GM23338 (cell line): Measurements from ENCODE around the gene PARD3.

Experiments
- CTCF ChIP-seq, 2 experiments: fragments of 200-600 bp in 1 of 2; sonication (generic) in 1 of 2; conservative IDR thresholded peaks; 2 replicates each; pipeline versions ENCODE4 v1.5.1 to v1.6.1; 2016 to 2017; ENCODE audit warnings: antibody characterized with exemption in 2 of 2, low read depth in 2 of 2, mild to moderate bottlenecking in 2 of 2, moderate library complexity in 1 of 2
- EZH2 ChIP-seq: fragments of 200-600 bp; sonication (generic); IDR thresholded peaks from one replicate; pipeline ENCODE4 v1.8.0; 2017; ENCODE audit warnings: antibody characterized with exemption, mild to moderate bottlenecking, low read depth; ENCODE audit not compliant: unreplicated experiment
- EZH2phosphoT487 ChIP-seq: fragments of 200-600 bp; sonication (generic); IDR thresholded peaks from one replicate; pipeline ENCODE4 v1.8.1; 2018; ENCODE audit warnings: antibody characterized with exemption; ENCODE audit not compliant: unreplicated experiment
- REST ChIP-seq: IDR thresholded peaks from one replicate; pipeline ENCODE4 v1.6.1; 2018; ENCODE audit warnings: antibody characterized with exemption; ENCODE audit not compliant: unreplicated experiment

- TF ChIP-seq CTCF (conservative IDR thresholded peaks at IDR 0.05; ENCODE audit: low read depth in 2 of 2), result no peak
- TF ChIP-seq EZH2phosphoT487, result no peak
- TF ChIP-seq REST, result no peak
- no peak for TF ChIP-seq EZH2
Observed at GRCh38 chr10:34480345-34480744, 334.8 kb downstream of the PARD3 start.
